HG02981 (cell line): ENCODE data around the gene PTPN3.

Experiments
- ATAC-seq: cut with Tn5 transposase; IDR thresholded peaks from one replicate; pipeline ENCODE4 v1.9.1; 2021; ENCODE audit warnings: mild to moderate bottlenecking, moderate library complexity; ENCODE audit not compliant: unreplicated experiment

PTPN3 gene

DNA sequence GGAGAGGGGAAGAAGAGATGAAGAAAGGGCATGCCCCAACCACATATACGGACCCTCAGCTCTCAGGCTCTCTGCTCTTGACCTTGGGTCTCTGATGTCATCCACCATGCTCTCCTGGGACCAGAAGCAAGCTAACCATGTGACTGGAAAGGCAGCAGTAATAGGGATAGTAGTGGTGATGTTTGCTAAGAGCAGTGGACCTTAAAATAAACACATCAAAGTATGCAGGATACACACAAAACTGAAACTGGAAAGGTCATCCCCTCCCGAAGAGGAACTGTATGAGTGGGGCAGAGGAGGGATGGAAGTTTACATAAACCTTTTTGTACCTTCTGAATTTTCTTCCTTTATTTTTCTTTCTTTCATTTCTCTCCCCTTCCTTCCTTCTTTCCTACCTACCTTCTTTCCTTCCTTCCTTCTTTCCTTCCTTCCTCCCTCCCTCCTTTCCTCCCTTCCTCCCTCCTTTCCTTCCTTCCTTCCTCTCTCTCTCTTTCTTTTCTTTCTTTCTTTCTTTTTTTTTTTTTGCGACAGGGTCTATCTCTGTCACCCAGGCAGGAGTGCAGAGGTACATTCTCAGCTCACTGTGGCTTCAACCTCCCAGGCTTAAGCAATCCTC, 8.1 kb upstream of the PTPN3 start:
- ATAC-seq: no peak

DNA sequence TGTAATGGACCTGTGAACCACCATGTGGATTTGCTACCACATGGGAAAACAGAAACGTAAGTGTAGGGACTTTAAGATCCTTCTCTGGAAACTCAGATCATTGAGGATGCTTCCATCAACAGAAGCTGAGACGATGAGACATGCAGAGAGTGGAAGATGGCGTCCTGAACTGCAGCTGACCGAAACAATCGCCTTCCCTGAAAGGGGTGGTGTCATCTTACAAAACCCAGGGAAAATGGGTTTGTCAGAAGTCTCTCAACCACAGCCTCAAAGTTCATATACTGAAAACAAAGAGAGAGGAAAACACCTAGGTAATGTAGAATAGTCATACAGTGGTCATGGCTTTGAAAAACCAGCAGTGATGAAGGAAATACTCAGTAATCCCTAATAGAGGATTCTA, 6.6 kb upstream of the PTPN3 start:
- ATAC-seq: no peak

DNA sequence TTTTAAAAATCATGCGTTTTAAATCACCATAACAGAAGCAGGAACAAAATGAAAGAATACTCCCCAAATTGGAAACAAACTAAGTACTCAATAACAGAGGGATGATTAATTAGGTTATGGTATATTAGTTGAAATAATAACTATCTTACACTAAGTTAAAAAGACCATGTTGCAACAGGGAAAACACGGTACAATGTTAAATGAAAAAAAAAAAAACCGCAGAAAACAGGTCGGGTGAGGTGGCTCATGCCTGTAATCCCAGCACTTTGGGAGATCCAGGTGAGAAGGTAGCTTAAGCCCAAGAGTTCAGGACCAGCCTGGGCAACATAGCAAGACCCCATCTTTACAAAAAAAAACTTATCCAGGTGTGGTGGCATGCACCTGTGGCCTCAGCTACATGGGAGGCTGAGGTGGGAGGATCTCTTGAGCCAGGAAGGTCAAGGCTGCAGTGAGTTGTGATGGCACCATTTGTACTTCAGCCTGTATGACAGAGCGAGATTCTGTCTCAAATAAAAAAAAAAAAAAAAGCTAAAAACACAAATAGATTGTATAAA, 2.4 kb upstream of the PTPN3 start:
- no peak for ATAC-seq

DNA sequence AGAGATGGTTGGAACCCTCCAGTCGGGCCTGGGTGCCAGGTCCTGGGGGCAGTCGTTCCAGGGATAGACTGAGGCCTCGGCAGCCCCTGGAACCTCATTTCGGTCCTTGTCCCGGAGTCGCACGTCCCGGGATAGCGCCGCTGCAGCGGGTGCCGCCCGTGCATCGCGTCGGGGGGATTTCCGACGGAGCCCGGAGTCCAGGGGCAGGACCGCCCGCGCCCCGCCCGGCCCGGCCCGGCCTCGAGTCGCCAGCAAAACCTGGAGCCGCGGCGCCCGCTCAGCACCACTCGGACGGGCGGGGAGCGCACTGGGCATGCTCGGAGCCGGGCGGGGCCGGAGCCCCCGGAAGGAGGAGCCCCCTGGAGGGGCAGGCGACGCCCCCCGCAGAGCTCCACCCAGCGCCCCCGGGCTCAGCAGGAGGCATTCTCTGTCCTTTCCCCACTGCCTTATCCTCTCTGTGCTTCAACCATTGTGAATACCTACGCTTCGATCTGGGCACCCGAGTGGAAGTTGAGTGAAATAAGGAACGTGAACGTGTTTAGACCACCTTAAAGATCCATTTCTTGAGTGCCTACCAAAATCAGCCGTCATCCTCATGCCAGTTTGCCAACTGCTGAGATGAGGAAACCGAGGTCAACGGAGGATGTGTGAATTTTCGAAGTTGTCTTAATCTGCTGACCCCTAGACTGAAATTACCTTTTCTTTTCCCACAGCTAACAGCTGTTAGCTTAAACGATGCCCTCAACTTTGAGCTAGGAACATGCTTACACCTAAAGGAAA, 1.7 kb upstream of the PTPN3 start:
- no peak for ATAC-seq

DNA sequence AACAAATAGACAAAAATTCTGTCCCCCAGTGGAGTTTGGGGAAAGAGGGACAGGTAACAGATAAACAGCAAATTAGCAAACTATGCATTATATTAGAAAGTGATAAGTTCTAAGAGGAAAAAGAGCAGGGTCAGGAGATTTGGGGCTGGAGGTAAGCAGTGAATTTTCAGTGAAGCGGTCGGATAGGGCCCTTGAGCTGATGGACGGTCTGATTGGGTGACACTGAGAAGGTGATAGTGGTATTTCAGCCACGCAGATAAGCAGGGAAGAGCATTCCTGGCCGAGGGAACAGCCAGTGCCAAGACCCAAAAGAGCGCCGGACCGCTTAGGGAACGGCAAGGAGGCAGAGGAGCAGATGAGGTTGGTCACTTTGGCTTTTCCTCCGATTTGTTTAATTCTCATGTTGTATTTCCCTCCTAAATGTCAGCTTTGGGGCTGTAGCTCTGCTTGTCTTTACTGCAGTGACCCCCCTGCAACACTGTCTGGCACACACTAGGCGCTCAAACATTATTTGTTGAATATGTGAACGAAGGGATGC, 1.1 kb upstream of the PTPN3 start:
- no peak for ATAC-seq

DNA sequence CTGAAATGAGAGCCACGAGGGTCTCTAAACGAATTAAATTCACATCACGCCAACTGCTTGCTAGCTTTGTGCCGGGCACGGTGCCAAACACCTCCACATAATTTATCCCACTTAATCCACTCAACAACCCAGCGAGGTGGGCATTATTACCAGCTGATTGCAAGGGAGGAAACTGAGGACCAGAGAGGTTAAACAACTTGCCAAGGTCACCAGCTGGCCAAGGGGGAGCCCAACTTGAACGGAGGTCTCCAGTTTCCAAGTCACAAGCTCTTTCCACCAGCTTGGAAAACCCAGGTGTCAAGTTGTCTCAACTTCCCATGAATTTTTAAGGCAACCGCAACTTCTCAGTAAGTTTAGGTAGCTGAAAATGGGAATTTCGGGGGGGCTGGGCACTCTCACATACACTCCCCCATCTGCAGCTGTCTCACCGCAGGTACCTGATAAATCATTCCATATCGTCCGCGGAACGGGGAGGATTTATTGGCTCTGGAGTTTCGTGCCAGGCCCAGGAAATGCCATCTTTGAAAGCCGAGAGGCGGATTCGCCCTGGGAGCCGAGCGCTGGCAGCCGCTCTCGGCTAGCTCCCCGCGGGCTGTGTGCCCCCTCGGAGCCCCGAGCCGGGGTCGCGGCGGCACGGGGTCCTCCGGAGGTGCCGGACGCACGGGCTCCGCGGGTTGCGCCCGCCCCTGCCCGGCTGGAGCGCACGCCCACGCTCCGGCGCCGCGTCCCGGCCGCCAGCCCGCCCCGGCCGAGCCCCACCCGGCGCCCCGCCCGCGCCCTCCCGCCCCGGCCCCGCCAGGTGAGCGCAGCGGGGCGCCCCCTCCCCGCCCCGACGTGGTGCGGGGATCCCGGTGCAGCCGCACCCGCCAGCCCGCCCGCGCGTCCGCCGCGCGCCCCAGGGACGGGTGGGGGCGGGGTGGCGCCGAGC, 617 bp downstream of the PTPN3 start:
- ATAC-seq: no peak

DNA sequence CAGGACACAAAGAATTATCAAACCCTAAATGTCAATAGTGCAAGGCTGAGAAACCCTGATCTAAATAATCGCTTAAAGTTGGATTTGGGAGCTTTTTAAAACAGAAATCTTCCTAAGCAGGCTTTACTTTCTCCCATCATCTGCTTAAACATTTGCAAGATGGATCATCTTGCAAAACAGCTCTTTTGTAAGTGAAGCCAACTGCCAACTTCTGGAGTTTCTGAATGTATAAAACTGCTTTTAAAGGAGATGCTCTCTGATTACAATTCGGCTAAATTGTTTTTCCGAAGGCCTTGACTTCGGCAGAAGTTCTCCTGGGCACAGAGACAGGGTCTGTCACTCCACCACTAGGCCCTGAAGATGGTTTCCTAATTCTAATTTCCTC, 1.3 kb downstream of the PTPN3 start:
- ATAC-seq: no peak

DNA sequence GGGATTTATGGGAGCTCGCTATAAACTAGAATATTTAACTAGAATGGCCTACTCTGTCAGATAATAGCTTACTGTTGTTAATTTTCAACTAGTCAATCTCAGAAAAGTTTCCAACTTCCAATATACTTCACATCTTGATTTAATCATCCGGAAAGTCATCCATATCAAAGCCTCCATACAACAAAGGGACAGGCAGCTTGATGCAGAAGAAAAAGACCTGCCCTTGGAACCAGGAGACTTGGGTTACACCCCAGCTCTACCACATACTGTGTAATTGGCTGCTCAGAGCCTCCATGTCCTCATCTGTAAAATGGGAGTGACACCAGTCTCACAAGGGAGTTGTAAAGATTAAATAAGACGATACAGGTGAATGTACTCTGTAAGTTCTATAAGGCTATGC, 1.9 kb downstream of the PTPN3 start:
- ATAC-seq: no peak

DNA sequence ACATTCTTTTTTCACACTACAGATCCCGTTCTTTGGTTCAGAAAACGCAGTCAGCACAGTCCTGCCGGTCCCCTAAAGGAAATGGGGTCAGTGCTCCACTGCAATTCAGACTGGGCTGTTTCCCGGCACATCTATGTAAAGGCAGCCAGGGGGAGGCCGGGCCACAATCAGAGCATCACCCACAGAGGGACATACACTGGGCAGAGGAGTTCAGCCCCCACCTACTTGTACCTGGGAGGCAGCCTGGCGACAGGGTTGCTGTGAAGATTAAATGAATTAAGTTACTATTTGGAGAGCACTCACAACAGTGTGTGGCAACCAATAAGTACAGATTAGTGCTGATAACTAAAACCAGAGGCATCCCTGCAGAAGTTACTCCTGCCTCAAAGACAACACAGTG, 4.5 kb downstream of the PTPN3 start:
- ATAC-seq: no peak

DNA sequence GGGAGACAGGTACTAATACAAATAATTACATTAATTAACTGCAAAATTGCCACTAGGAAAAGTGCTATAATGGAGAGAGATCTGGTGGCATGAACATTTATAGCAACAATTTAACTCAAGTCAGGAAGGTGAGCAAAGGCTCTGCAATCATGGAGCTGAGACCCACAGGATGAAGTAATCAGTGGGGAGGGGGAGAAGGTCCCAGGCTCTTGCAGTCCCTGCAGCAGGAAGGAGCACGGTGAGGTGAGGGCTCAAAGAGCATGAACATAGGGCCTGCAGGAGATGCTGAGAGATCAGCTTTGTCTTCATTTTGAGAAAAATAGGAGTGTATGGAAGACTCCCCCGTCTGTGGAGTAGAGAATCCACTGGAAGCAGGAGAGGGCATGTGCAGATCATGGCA, 6.5 kb downstream of the PTPN3 start:
- no peak for ATAC-seq

DNA sequence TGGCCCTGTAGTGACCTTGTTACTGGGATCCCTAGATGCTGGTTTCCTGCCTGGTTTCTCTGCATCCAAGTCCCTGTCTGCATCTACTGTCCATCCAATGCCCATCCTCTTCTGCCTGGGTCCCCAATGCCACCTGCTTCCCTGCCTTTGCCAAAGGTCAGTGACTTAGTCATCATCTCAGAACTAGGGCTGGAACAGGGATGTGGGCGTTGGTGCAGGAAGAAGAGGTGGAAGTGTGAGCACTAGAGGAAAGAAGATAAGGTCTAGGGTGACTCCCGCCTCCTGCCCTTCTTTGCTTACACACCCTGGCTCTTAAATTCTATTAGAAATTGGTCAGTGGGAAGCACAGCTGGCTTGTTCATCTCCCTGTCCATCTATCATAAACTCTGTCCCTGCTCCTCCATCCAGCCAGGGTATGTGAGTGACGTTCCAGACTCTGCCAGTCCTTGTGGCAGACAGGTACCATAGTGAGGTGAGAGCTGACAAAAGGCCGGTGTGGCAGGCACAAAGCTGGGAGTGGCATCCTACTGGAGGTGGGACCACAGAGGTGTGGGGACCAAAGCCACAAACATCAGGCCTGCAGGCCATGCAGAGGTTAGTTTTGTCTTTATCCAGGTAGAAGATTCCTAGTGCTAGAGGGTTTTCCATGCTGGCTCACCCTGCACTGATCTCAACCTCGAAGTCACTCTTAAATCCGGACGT, 9.2 kb downstream of the PTPN3 start:
- no peak for ATAC-seq

DNA sequence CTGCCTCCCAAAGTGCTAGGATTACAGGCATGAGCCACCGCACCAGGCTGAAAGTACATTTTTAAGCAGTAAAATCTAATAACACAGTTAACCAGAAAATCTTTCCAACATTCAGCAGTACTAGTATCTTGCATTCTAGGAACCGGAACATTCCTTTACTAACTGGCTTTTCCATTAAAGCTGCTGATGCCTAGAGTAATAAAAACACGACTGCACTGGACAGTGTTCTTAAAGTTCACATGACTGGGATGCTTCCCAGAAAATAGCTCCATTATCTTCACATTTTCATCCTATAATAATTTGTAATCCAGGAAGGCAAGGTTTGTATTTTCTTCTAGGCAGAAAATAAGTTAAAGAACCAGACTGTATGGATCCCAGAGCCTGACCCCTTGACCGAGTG, 9.8 kb downstream of the PTPN3 start:
- ATAC-seq: no peak

DNA sequence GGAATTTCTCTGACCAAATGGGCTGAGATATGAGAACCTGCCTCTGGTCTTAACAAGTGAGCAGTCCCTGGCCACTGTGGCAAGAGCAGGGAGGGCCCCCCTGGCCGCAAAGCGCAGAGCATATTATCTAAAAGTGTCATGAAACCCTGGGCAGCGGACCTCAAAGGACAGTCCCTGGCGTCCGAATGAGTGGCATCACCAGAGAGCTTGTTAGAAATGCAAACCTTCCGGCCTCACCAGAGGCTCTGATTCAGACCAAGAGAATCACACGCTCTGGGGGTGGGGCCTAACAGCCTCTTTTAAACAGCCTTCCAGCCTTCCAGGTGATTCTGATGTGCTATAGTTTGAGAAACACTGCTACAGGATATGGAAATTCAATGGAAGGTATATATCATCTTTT, 10.9 kb downstream of the PTPN3 start:
- no peak for ATAC-seq

DNA sequence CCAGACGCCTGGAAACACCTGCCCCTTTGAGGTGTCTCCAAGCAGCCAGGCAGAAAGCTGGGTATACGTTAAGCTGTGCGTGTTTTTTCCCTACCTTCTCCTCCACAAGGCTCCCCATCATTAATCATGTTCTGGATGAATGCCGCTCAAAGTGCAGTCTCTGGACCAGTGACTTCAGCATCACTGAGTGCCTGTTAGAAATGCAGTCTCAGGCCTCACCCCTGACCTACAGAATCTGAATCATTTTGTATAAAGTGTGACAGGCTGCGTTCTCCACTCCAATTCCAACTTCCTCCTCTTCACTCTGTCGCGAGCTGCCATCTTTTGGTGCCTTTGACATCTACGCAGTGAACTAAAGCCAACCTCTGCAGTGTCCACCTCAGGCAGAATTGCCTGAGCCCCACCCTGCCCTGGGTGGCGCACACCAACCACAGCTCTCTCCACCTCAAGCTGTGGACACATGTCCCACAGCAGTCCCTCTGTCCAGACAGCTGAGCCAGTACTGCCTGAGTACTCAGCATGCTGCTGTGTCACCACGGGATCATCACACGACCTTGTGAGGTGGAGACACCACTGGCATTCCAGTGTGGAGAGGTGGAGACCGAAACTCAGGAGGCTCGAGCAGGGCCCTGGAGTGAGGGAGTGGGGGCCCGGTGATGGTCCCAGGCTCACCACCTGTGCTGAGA, 14.2 kb downstream of the PTPN3 start:
- ATAC-seq: no peak

DNA sequence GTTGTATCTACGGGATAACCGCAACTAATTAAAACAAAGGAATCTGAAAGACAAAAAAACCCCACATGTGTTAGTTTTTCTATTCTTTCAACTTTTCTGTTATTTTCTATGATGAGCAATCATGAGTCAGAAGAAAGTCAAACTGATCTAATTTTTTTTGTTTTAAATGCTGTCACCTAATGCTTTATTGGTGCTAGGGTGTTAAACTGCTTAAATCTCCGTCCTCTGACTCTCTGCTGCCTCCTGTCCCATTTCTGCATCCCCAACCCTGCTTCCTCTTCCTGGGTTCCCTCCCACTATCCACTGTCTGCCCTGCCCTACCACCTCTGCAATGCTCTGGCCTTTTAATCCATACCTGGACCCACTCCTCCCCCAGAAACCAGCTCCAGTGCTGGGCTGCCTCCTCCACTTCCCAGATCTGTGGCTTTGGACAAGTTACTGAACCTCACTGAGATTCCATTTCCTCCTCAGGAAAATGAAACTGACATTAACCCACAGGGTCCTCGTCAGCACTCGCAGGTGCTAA, 15.7 kb downstream of the PTPN3 start:
- no peak for ATAC-seq

DNA sequence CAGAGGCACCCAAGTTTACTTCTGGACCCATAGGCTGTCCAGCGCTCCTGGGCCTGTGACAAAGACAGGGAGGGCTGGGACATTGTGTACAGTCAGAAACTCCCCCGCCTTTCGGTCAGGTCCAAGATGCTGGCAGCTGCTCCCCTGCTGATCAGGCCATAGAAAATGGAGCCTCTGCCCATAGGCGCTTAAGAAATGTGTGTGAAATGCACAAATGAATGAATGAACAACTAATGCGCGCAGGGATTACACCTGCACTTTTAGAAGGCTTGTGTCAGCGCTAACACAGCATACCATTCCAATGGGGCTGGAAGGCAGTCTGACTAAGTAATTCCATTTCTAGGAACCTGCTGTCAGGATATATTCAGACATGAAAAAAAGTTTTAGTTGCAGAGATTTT, 16.3 kb downstream of the PTPN3 start:
- no peak for ATAC-seq

DNA sequence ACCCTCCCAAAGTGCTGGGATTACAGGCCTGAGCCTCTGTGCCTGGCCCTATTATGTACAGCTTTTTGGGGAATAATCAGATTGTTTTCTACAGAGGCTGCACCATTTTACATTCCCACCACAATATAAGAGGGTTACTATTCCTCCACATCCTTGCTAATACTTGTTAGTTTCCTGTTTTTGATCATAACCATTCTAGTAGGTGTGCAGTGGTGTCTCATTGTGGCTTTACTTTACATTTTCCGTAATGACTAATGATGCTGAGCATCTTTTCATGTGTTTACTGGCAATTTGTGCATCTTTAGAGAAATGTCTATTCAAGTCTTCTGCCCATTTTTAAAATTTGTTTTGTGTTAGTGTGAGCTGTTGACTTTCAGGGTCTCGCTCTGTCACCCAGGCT, 18.3 kb downstream of the PTPN3 start:
- no peak for ATAC-seq

DNA sequence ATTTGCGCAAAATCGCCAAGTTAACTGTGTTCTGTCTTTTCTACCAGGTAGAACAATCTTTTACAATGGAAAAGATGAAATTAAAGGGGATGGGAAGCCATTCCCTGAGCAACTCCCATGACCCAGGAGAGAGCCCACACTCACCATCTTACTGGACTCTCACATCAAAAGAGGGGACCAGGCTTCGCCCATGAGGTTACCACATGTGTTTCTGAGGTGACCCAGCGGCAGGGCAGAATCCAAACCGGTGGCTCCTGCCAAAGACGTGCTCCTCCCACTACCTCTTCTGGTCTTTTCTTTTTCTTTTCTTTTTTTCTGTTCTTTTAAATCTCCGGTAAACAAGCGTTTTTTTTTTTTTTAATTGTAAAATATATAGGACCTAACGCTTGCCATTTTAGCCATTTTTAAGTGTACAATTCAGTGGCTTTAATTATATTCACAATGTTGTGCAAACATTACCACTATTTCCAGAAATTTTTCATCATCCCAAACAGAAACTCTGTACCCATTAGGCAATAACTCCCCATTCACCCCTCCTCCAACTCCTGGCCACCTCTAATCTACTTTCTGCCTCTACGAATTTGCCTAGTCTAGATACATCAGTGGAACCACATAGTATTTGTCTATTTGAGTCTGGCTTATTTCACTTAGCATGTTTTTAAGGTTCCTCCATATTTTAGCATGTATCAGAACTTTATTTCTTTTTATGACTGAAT, 19.3 kb downstream of the PTPN3 start:
- ATAC-seq: no peak

DNA sequence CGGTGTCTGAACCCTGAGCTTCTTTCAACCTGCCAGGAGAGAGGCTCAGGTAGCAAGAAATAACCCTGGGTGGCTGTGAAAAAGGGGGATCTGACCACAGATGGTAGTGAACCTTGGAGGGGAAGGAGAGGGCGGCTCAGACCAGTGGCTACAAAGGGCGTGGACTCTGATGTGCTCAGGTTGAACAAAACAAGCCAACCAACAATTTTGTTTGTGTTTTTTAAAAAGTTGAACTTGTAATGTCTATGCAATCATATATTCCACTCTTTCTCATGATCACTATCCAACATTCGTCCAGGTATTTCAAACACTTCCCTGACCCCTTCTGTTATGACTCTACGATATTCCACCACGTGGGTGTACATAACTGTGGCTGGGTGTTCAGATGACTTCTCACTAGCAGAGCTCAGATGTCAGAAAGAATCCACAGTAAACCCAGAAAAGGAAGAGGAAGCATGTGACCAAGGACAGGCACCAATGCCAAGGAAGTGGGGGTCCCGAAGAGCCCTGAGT, 20.0 kb downstream of the PTPN3 start:
- ATAC-seq: no peak
